Activated T-helper 1 cell treated with anti-CD3 and anti-CD28 coated beads, Interleukin-2, amount 50 U/mL, for 16 hours (primary cell): ENCODE measurements around the gene TSPAN9.
A peak's percentile ranks its signal among the peaks of the same experiment; 100 is the strongest.

Experiments used
- DNase-seq, 2 donors: peaks; one replicate each; pipeline ENCODE4 v3.0.0-alpha.2; 2020; ENCODE audit warnings: low read depth in 1 of 2, low spot score in 1 of 2

The TSPAN9 gene

DNA sequence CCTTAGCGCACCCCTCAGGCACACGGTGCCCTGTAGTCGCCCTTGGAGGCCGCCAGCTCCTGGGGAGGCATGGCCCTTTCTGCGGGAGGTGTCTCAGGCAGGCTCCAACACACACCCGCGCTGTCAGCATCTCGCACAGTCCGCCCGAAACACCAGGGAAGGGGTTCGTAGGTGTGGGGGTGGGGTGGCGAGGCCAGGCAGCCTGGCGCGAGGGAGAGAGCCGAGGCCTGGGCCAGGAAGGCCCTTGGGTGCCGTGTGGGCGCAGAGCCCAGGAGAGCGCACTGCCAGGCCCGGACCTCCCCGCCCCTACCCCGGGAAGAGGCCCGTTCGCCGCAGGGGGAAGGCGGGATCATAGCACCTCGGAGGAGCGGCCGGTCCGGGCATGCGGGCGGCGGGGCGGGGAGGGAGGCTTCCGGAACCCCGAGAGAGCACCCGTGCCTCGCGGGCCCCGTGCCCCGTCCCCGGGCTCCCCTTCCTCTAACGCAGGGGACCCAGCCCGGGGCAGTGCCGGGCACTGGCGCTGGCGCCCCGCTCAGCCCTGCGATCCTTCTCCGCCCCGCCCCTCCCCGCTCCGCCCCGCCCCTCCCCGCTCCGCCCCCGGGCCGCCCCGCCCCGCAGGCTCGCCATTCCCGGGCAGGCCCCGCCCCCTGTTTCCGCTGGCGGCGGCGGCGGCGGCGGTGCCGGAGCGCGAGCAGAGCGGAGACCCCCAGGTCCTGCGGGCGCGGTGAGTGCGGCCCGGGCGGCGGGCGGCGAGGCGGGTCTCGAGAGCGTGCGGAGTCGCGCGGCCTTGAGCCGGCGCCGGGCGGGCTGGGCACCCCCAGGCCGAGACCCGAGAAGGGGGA lies at the start of gene TSPAN9:
TSPAN9 (plus strand) TSS at position 650 of the 842 bp plus-strand sequence. CDS start 123,815 bp downstream, outside the sequence.
- DNase-seq: peak; percentile 48 to 56

DNA sequence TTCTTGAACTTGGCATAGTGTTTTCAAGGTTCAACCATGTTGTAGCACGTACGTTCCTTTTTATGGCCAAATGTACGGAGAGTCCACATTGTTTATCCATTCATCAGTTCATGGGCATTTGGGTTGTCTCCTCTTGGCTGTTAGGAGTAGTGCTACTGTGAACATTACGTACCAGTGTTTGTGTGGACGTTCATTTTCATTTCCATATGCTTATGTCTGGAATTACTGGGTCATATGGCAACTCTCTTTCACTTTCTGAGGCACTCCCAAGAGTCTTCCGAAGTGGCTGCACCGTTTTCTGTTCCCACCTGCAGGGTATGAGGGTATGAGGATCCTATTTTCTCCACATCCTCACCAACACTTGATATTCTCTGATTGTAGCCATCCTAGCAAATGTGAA lies 49.1 kb upstream of the TSPAN9 start:
- DNase-seq: no peak

DNA sequence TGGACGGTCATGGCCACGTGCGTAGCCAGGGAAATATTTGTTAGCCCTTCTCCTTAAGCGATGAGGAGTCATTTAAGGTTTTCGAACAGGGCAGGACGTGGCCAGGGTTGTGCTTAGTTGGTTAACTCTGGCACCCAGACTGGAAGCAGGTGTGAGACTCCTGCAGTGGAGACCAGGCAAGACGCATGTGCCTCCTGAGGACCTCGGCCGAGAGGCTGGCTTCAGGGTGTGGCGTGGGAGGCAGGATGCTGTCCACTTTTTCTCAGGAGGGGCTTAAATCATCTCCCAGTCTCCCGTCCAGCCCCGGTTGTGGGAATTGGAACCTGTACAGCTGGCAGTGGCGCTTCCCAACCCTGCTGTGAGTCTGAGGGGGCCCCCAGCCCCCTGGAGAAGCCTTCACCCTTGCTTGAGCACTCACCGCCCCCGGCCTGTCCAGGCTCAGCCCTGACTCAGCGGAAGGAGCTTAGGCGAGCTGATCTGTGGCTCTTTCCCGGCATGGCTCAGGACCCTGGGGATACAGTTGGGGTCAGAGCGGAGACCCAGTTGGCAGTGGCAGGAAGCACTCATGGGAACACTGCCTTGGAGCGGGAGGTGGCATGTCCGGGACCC lies 46.3 kb upstream of the TSPAN9 start:
- no peak for DNase-seq

DNA sequence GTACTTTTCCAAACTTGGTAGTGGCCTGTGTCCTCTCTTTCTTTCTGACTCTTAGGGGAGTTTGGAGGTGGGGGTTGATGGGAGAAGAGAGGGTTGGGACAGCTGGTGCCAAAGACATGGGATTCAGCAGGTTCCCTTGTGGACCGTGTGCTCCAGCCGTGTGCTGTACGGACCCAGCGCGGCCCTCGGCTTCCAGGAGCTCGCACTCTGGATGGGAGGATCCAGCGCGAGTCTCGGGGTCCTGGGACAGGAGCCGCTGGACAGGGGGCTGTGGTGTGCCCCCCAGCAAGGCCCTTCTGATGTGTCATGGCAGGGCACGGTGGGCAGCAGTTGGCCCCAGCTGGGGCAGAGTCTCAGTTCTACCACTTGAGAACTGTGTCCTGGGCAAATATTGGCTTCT lies 45.0 kb upstream of the TSPAN9 start:
- DNase-seq: no peak

DNA sequence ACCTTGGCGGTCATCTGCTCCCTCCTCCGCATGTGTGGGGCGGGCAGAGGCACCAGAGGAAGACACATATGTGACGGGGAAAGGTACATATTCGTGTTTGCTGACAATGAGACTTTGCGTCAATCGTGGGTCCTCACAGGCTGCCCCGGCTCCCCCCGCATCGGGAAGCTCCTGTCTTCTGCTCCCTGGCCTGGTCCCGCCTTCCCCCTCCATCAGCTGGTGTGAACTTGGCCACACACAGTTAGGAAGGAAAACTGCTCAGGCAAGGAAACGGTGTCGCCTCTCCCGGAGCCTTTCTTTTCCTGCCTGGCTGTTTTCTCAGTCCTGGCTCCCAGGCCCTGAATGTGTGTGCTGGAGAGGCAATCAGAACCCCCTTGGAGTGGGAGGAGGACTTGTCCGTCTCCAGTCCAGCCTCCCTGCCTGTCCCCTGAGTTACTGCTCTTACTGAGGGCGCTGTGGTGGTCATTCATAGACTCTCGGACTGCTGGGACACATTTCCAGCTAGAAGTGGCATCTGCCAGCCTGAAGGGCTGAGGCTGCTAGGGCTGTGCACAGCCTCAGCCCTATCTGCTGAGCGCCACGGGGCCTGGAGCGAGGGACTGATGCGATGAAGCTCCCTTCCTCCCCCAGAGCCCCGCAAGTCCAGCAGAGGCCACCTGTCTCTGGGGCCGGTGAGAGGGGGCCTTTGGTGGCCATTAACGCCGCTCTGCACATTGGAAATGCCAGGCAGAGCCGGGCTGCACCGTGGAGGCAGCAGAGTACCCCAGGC lies 44.2 kb upstream of the TSPAN9 start:
- DNase-seq: no peak

GRCh38 chr12:3033539-3033867 lies 43.7 kb upstream of the TSPAN9 start:
- DNase-seq: no peak

DNA sequence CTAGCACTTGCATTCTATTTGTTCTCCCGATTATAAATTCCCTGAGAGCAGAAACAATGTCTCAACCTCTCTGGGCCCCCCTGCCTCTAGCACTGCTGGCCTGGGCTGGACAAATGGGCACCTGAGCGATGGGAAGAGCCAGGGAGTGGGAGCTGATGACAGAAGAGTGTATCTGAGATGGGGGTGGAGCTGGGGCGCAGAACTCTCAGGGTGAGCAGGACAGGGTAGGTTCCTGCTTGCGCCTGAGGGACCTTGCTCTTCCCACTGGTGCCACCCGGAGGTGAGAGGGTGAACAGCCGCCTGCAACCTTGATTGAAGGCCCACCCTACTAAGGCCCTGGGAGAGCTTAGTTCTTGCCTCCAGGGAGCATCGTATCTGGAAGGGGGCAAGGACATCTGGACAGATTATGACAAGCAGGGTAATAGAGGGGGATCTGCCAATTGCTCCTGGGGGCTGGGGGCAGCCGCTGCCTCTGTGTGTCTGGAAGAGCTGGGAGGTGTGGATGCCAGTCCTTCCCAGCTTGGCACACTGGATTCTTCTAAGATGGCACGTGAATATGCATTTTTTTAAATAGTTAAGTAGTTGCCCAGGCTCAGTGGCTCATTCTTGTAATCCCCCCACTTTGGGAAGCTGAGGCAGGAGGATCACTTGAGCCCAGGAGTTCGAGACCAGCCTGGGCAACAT lies 43.0 kb upstream of the TSPAN9 start:
- DNase-seq: no peak

DNA sequence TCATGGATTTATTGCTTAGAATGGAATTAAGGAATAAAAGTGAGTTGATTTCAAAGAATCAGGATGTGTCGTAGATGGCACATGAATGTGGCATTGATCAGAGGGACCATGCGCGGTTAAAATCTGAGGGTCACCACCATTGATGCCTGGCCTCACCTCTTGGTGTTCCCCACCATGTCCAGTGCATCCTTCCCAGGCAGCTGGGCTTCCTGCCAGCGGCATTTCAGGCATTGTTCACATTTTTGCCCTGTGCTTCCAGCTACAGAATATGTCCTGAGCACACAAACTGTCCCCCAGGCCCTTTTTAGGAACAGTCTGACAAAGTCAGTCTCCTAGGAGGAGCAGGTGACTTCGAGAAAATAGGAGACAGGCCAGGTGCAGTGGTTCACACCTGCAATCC lies 42.0 kb upstream of the TSPAN9 start:
- no peak for DNase-seq

GRCh38 chr12:3035815-3036702 lies 41.1 kb upstream of the TSPAN9 start:
- no peak for DNase-seq

DNA sequence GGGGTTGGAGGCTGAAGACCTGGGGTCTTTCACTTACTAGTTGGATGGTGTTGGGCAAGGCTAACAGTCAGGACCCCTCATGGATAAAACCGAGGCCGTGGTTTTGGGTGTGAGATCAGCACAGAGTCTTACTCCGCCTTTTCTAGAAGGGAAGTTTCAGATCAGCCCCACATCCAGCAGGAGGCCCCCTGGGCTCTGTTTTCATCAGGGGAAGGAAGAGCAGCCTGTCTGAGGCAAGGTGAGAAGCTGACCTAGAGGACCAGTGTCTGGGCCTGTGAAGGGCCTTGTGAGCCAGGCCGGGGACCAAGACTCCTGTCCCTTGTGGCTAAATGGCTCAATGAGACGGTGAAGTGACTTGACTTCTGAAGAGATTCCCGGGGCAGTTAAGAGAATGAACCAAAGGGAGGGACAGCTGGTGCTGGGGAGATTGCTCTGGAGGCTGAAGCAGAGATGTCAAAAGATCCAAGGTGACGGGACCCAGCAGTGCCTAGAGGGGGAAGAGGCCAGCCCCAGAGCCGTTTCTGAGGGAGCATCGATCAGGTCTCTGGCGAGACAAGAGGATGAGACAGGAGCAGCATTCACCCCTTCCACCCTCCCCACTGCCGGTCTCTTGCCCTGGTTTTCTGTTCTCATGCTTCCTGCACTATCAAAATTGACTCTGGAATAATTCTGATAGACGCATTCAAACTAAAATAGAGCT lies 40.1 kb upstream of the TSPAN9 start:
- no peak for DNase-seq

DNA sequence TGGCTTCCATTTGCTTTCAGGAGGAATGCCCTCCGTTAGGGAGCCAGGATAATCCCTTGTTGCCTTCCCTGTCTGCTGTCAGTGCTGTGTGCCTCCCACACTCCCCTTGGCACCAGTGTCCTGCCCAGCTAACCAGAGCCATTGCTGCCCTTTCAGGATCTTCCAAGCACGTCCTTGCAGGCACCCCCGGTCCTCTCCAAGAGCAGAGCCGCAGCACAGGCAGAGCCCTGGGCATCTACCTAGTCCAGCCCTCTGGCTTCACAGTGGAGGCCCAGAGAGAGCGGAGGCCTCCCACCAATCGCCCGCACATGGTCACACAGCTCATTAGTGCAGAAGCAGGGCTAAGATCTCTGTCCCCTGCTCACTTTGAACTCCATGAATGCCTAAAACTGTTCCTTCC lies 39.0 kb upstream of the TSPAN9 start:
- no peak for DNase-seq

DNA sequence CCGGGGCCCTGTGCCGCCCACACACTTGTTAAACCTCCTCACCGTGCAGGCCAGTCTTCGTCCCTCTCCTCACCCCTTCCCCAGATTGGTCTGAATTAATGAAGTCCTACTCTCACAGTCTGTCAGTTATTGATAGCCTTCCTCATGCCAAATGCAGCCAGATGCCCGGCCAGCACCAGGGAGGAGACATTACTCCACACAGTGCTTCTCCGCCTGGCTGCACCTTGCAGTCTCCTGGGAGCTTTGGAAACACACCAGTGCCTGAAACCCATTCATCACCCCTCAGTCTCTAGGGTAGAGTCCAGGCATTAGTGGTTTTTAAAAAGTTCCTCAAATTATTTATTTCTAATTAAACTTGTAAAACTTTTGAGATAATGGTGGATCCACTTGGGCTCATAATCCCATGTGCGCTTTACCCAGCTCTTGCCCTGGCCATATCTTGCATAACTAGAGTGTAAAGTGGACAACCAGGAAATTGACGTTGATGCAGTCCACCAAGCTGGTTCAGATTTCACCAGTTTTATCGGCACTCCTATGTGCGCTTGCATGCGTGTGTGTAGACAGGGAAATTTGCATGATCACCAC lies 38.2 kb upstream of the TSPAN9 start:
- no peak for DNase-seq

- DNase-seq: no peak
Measured at GRCh38 chr12:3040026-3040656, 37.0 kb upstream of the TSPAN9 start.

GRCh38 chr12:3040663-3041544 lies 36.3 kb upstream of the TSPAN9 start:
- DNase-seq: no peak

DNA sequence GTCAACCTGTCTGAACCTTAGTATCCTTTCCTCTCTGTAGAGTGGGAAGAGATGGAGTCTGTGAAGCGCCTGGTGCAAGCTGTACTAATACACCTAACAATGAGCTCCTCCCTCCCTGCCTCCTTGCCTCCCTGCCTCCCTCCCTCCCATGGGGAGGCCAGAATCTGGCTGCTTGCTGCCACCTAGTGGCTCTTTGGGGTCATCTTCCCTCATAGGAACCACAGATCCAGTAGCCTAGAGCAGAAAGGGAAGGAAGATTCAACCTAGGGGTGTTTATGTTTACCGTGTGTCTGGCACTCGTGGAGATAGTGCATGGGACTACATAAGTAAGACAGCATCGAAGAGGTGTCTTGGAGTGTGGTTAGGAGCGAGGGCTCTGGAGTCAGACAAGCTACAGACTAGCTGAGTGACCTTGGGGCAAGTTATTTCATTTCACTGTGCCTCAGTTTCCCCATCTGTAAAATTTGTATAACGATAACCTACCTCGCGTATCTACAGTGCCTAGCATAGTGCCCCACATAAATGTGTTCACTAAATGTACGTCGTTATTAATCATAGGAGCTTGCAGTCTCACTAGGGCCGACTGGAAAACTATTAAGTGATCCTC lies 35.5 kb upstream of the TSPAN9 start:
- DNase-seq: no peak

DNA sequence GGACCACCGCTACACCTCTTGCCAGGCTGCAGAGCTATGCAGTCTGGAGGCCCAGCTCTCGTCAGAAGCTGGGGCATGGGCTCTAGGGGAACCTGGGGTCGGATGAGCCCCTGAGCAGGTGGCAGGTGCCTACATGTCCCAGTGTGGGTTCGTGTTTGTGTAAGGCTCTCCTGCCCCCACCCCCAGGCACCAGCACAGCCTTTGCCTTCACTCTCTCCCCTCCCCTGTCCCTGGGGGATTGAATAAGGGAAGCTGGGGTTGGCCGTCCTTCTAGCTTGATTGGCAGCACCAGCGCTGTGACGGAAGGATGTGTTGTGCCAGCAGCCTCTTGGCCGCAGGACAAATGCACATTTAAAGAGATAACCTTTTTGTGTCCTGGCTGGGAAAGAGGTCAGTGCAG lies 34.8 kb upstream of the TSPAN9 start:
- no peak for DNase-seq

GRCh38 chr12:3042826-3043225 lies 34.4 kb upstream of the TSPAN9 start:
- DNase-seq: no peak

DNA sequence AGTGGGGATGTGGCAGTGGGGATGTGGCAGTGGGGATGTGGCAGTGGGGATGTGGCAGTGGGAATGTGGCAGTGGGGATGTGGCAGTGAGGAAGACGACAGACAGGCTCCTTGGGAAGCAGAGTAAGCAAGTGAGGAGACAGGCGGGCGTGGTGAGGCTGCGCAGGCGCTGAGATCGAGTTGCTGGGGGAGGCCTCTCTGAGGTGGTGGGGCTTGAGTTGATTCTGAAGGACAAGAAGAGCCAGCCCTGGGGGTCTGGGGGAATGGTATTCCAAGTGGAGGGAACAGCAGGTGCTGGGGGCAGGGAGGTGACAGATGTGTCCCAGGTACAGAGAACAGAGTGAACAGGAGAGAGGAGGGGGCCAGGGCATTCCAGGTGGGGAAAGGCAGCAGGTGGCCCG lies 33.8 kb upstream of the TSPAN9 start:
- no peak for DNase-seq
